Activated T-helper 1 cell treated with anti-CD3 and anti-CD28 coated beads, Interleukin-12 subunit alpha, Interleukin-12 subunit beta, Interleukin-2, Interleukin-4 antibody, amounts not matched to agents 30 ng/mL and 10 ng/mL and 1 ng/mL, durations not matched to agents 14 hours and 24 hours and 36 hours (primary cell): ENCODE data around the gene FAM193A. TPM values are rescaled to one million over a fixed set of nuclear protein-coding genes. Genes with fewer than 3 reads are reported as not detected.
A peak's percentile ranks its signal among the peaks of the same experiment; 100 is the strongest.
"Not testable (repeated sequence)": the region's sequence is repeated elsewhere in the genome, so short reads cannot be mapped to it uniquely, and the experiment has no call there.

ENCODE experiments used
- DNase-seq: peaks from one replicate; pipeline ENCODE4 v3.0.0; 2021; ENCODE audit warnings: low spot score
- H3K27ac Mint-ChIP-seq: one replicate; pipeline ENCODE4 v1.8.0; 2021; ENCODE audit warnings: mild to moderate bottlenecking, mixed read lengths
- H3K27me3 Mint-ChIP-seq: one replicate; pipeline ENCODE4 v1.8.0; 2022; ENCODE audit warnings: mild to moderate bottlenecking, moderate library complexity, mixed read lengths; ENCODE audit not compliant: insufficient read depth
- H3K36me3 Mint-ChIP-seq: one replicate; pipeline ENCODE4 v1.8.0; 2021; ENCODE audit warnings: low read depth, mixed read lengths
- H3K4me1 Mint-ChIP-seq: one replicate; pipeline ENCODE4 v1.8.0; 2021; ENCODE audit warnings: low read depth, mixed read lengths
- H3K4me3 Mint-ChIP-seq: one replicate; pipeline ENCODE4 v1.8.0; 2021; ENCODE audit warnings: mild to moderate bottlenecking, moderate library complexity, mixed read lengths
- H3K9me3 Mint-ChIP-seq: one replicate; pipeline ENCODE4 v1.8.0; 2021; ENCODE audit warnings: mixed read lengths
- intact Hi-C: fragments of 100-400 bp; cut with micrococcal nuclease; formaldehyde crosslinking; loops from one replicate; pipeline ENCODE4 v1.15.1; 2024
- total RNA-seq: library from RNA; stranded (reverse); gene quantifications from 2 replicates; pipeline ENCODE4 v1.2.3, GENCODE V29; 2022

Gene FAM193A
- total RNA-seq, 1 donor from 2014 or later: 32.2 TPM

DNA sequence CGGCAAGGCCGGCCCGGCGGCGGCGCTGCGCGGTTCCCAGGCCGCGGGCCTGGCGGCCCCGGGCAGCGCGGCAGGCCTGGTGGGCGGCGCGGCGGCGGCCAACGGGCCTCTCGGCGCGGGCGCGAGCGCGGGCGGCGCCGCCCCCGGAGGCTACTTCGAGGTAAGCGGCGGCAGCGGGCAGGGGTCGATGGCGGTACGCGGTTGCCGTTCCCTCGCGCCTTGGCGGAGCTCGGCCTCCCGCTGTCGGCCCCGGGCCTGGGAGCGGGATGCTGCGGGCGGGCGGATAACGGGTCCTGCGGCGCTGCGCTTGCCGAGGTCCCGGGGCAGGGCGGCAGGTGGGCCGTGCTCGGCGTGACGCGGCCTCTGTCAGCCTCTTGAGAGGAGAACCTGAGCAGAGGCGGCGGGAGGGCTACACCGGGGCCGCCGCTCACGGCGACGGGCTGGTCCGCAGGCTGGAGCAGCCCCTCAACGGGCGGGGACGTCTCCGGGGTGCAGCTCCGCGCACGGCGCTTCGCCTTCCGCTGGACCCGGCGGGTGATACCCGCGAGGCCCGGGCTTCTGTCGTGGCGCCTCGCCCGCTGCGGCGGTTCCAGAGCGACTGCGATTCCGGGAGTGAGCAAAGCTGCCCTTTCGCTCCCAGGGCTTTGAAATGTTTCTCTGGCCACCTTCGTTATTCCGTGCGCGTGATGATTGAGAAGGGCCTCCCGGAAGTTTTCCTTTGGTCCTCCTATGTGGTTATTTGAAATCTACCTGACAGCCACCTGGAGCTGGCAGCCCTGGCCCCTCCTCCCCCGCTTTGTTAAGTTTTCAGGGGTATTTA lies 774 bp downstream of the FAM193A start:
- H3K4me3 Mint-ChIP-seq: peak overlapping the region; percentile 92
- intact Hi-C loops: loop anchor here (2.0 to 5.0 kb wide), 5 partner anchors 120 to 1190 kb away; partner anchors contain the start of genes NELFA and UVSSA
- peak overlapping the region; percentile 86 for H3K27ac Mint-ChIP-seq
- DNase-seq: peak; percentile 52
- peaks cover 6% of the 10 kb centered on the region for H3K36me3 Mint-ChIP-seq
- H3K27me3 Mint-ChIP-seq: no peaks in the 10 kb centered on the region
- H3K4me1 Mint-ChIP-seq: peaks cover 11% of the 10 kb centered on the region
- no peaks in the 10 kb centered on the region for H3K9me3 Mint-ChIP-seq

DNA sequence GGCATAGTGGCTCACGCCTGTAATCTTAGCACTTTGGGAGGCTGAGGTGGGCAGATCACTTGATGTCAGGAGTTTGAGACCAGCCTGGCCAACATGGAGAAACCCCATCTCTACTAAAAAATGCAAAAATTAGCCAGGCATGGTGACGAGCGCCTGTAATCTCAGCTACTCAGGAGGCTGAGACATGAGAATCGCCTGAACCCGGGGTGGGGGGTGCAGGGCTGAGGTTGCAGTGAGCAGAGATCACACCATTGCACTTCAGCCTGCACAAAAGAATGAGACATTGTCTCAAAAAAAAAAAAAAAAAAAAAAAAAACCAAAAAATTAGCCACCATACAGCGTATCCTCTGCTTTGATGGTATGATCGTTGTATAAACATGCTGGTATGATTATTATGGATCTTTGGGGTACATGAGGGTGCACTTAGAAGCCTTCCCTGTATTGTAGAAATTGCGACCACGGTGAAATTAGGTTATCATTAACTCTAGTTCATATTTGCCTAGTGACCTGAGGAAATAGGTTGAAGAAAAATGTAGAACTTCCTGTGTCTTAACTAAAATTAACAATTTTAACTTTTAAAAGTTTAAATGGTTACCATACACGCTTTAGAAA lies 7.2 kb downstream of the FAM193A start:
- H3K9me3 Mint-ChIP-seq, H3K27ac Mint-ChIP-seq, intact Hi-C loops, H3K4me3 Mint-ChIP-seq, DNase-seq, H3K4me1 Mint-ChIP-seq, H3K27me3 Mint-ChIP-seq: not testable (repeated sequence)
- H3K36me3 Mint-ChIP-seq: peaks cover 12% of the 10 kb centered on the region

GRCh38 chr4:2545321-2546013 lies 9.0 kb downstream of the FAM193A start:
- intact Hi-C loops: no loop called here
- peaks cover 10% of the 10 kb centered on the region for H3K36me3 Mint-ChIP-seq
- no peaks in the 10 kb centered on the region for H3K27me3 Mint-ChIP-seq
- H3K27ac Mint-ChIP-seq: no peak overlapping the region
- peaks cover 4% of the 10 kb centered on the region for H3K4me1 Mint-ChIP-seq
- no peaks in the 10 kb centered on the region for H3K9me3 Mint-ChIP-seq
- no peak overlapping the region for H3K4me3 Mint-ChIP-seq
- DNase-seq: no peak

- Mint-ChIP-seq H3K27me3 (no peaks in the 10 kb centered on the region), H3K27ac (no peak overlapping the region)
These were observed 9.9 kb downstream of the FAM193A start for GRCh38 chr4:2546286-2546823.

DNA sequence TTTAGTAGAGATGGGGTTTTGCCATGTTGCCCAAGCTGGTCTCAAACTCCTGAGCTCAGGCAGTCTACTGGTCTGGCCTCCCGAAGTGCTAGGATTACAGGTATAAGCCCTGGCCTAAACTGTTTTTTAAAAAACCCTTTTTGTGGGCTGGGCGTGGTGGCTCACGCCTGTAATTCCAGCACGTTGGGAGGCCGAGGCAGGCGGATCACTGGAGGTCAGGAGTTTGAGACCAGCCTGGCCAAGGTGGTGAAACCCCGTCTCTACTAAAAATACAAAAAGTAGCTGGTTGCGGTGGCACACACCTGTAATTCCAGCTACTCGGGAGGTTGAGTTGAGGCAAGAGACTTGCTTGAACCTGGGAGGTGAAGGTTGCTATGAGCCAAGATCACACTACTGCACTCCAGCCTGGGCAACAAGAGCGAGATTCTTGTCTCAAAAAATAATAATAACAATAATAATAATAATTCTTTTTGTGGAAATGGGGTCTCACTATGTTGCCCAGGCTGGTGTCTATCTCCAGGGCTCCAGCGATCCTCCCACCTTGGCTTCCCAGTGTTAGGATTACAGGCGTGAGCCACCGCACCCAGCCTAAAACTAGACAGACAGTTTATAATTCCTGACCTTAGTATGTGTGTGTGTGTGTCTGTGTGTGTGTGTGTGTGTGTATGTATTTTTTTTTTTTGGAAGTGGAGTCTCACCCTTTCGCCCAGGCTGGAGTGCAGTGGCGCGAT lies 10.7 kb downstream of the FAM193A start:
- H3K4me1 Mint-ChIP-seq, intact Hi-C loops, H3K4me3 Mint-ChIP-seq, H3K9me3 Mint-ChIP-seq, H3K27ac Mint-ChIP-seq, DNase-seq, H3K27me3 Mint-ChIP-seq: not testable (repeated sequence)
- H3K36me3 Mint-ChIP-seq: peaks cover 12% of the 10 kb centered on the region

More at GRCh38 chr4:2546286-2546823, 9.9 kb downstream of the FAM193A start:
- H3K4me3 Mint-ChIP-seq: no peak overlapping the region
- H3K36me3 Mint-ChIP-seq: peaks cover 11% of the 10 kb centered on the region
- DNase-seq: no peak
- H3K9me3 Mint-ChIP-seq: no peaks in the 10 kb centered on the region
- peaks cover 8% of the 10 kb centered on the region for H3K4me1 Mint-ChIP-seq
- intact Hi-C loops: no loop called here

DNA sequence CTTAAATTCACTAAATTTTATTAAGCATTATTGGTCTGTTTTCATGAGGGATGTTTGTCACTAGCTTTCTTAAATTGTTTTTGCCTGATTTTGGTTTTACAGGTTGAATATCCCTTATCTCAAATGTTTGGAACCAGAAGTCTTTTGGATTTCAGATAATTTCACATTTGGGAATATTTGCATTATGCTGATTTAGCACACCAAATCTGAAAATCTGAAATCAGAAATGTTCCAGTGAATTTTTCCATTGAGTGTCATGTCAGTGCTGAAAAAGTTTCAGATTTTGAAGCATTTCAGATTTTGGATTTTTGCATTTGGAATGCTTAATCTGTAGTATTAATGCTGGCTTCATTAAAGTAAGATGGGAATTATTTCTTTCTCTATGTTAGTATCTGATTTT lies 14.7 kb downstream of the FAM193A start:
- intact Hi-C loops: no loop called here
- Mint-ChIP-seq H3K36me3 (peaks cover 6% of the 10 kb centered on the region), H3K27ac (no peak overlapping the region), H3K4me1 (peaks cover 15% of the 10 kb centered on the region), H3K4me3 (no peak overlapping the region), H3K9me3 (no peaks in the 10 kb centered on the region), H3K27me3 (no peaks in the 10 kb centered on the region)
- DNase-seq: no peak

GRCh38 chr4:2552806-2553205 lies 16.4 kb downstream of the FAM193A start:
- Mint-ChIP-seq H3K27ac (no peak overlapping the region), H3K27me3 (no peaks in the 10 kb centered on the region), H3K4me3 (no peak overlapping the region), H3K36me3 (peaks cover 2% of the 10 kb centered on the region), H3K9me3 (no peaks in the 10 kb centered on the region), H3K4me1 (peaks cover 11% of the 10 kb centered on the region)
- intact Hi-C loops: no loop called here
- DNase-seq: no peak

DNA sequence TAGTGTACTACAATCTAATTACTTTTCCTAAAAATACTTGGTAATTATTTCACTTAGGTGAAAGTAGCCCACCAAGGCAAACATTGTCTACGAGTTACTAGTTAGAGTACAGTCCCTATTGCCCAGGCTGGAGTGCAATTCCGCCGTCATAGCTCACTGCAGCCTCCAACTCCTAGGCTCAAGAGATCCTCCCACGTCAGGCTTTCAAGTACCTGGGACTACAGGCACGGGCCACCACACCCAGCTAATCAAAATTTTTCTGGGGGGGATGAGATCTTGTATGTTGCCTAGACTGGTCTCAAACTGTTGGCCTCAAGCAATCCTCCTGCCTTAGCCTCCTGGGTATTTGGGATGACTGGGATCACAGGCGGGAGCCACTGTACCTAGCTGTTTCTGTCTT lies 21.9 kb downstream of the FAM193A start:
- Mint-ChIP-seq H3K9me3 (no peaks in the 10 kb centered on the region), H3K4me1 (peaks cover 12% of the 10 kb centered on the region), H3K27ac (no peak overlapping the region), H3K27me3 (no peaks in the 10 kb centered on the region), H3K36me3 (peaks cover 9% of the 10 kb centered on the region), H3K4me3 (no peak overlapping the region)
- no peak for DNase-seq
- intact Hi-C loops: no loop called here

DNA sequence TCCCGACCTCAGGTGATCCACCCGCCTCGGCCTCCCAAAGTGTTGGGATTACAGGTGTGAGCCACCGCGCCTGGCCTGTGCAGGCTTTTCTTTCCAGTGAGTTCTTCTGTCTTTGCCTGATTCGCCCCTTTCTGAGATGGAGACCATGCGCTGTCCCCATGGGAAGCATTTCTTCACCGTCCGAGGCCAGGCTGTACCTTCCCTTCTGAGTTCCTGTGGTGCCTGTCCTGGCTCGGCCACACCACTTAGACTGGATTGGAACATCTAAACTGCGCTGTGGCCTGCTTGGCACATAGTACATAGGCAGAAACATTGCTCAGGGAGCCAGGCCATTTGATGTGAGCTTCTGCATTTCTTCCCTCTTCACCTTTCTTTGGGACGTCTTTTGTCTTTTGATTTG lies 23.7 kb downstream of the FAM193A start:
- Mint-ChIP-seq H3K4me1 (peaks cover 11% of the 10 kb centered on the region), H3K4me3 (no peak overlapping the region), H3K36me3 (peaks cover 12% of the 10 kb centered on the region)

DNA sequence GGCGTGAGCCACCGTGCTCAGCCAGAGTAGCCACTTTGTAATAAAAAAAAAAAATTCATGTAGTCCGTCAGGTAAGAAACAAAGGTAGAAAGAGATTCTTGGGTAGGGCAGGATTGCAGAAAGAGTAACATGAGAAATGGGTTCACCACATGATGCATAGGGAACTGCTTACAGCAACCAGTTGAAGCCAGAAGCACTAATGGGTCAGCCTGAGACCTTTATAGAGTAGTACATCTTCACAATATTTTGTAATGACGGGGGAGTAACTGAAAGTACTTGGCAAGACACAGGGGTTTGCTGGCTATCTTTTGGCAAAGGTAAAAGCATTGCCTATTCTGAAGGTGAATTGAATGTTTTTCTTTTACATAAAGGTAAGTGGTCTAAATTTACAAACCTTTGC lies 29.1 kb downstream of the FAM193A start:
- Mint-ChIP-seq H3K36me3 (peaks cover 18% of the 10 kb centered on the region), H3K27me3 (no peaks in the 10 kb centered on the region), H3K9me3 (no peaks in the 10 kb centered on the region), H3K4me1 (peaks cover 24% of the 10 kb centered on the region), H3K4me3 (no peak overlapping the region), H3K27ac (no peak overlapping the region)
- intact Hi-C loops: no loop called here
- no peak for DNase-seq

More for the DNA sequence above, 23.7 kb downstream of the FAM193A start:
- no peaks in the 10 kb centered on the region for H3K27me3 Mint-ChIP-seq
- no peak overlapping the region for H3K27ac Mint-ChIP-seq
- no peak for DNase-seq
- intact Hi-C loops: no loop called here
- H3K9me3 Mint-ChIP-seq: no peaks in the 10 kb centered on the region

GRCh38 chr4:2570036-2570435 lies 33.6 kb downstream of the FAM193A start:
- Mint-ChIP-seq H3K27me3 (no peaks in the 10 kb centered on the region), H3K27ac (peak overlapping the region; percentile 80)

GRCh38 chr4:2570551-2571222 lies 34.2 kb downstream of the FAM193A start:
- Mint-ChIP-seq H3K4me1 (peaks cover 42% of the 10 kb centered on the region), H3K27me3 (no peaks in the 10 kb centered on the region), H3K27ac (peak overlapping the region; percentile 80), H3K9me3 (no peaks in the 10 kb centered on the region), H3K36me3 (peaks cover 12% of the 10 kb centered on the region), H3K4me3 (peak overlapping the region; percentile 12)
- peak; percentile 69 for DNase-seq
- intact Hi-C loops: loop anchor here (1.0 kb wide), 1 partner anchor 35 kb away; no protein-coding TSS in a partner anchor

More at GRCh38 chr4:2570036-2570435, 33.6 kb downstream of the FAM193A start:
- Mint-ChIP-seq H3K36me3 (peaks cover 12% of the 10 kb centered on the region), H3K9me3 (no peaks in the 10 kb centered on the region), H3K4me1 (peaks cover 42% of the 10 kb centered on the region), H3K4me3 (peak overlapping the region; percentile 12)
- intact Hi-C loops: no loop called here
- DNase-seq: no peak
